ENCODE data around the gene MMAA.

DNA sequence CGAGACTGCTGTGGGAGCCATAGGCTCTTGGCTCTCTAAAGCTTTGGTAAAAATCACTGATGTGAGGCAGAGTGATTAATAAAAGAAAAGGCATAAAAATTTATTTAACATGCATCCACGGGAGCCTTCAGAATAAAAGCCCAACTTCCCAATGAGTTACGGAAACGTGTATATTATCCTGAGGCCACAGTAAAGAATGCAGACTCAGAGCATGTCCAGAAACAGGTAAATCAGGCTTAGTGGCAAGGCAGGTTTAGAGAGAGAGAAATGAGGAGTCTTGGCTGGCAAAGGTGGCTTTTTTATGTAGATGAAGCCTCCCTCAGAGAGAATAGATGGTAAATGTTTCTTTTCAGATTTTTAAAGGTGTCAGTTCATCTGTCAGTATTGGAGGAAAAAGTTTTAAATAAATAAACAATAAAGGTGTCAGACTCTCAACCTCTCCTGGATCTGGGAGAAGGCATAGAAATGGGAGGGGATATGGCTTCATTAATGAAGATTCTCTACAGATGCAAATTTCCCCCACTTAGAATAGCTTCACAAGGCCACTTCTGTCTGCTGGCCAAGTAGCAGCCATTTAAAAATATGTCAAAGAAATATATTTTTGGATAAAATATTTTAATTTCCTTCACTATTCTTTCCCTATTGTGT lies 84.8 kb downstream of the MMAA start:
- TF ChIP-seq, protein P1, sequence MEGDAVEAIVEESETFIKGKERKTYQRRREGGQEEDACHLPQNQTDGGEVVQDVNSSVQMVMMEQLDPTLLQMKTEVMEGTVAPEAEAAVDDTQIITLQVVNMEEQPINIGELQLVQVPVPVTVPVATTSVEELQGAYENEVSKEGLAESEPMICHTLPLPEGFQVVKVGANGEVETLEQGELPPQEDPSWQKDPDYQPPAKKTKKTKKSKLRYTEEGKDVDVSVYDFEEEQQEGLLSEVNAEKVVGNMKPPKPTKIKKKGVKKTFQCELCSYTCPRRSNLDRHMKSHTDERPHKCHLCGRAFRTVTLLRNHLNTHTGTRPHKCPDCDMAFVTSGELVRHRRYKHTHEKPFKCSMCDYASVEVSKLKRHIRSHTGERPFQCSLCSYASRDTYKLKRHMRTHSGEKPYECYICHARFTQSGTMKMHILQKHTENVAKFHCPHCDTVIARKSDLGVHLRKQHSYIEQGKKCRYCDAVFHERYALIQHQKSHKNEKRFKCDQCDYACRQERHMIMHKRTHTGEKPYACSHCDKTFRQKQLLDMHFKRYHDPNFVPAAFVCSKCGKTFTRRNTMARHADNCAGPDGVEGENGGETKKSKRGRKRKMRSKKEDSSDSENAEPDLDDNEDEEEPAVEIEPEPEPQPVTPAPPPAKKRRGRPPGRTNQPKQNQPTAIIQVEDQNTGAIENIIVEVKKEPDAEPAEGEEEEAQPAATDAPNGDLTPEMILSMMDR (IDR thresholded peaks at IDR 0.05): no peak
- TF ChIP-seq POLR2A (IDR thresholded peaks at IDR 0.05): no peak

Data from testis (tissue), 2 donors.